GM13976 (cell line): ENCODE data around the gene GHRHR.

ENCODE experiments used
- DNase-seq: peaks from one replicate; pipeline ENCODE4 v3.0.0; 2012; ENCODE audit warnings: low spot score
- CTCF ChIP-seq: IDR thresholded peaks from 2 replicates; pipeline ENCODE4 v1.5.1; 2012; ENCODE audit warnings: borderline replicate concordance, mild to moderate bottlenecking; ENCODE audit not compliant: insufficient read depth; ENCODE audit errors: extremely low read depth, missing control alignments, control extremely low read depth
- in situ Hi-C: fragments of 300-500 bp; cut with MboI; formaldehyde crosslinking; loops from one replicate; pipeline ENCODE4 v1.12.0; 2022; ENCODE audit warnings: low sequenced_read_pairs, mixed read lengths, inconsistent platforms; ENCODE audit not compliant: unreplicated experiment

Gene GHRHR

GRCh38 chr7:30979027-30979426 lies 15.3 kb downstream of the GHRHR start:
- TF ChIP-seq CTCF: no peak
- in situ Hi-C loops: loop anchor here (5.0 kb wide), 1 partner anchor 182 kb away; no protein-coding TSS in a partner anchor
- no peak for DNase-seq

- in situ Hi-C loops: loop anchor here (5.0 kb wide), 1 partner anchor 142 kb away; no protein-coding TSS in a partner anchor
- TF ChIP-seq CTCF: no peak
- DNase-seq: no peak
Observed at GRCh38 chr7:30980194-30980593, 16.4 kb downstream of the GHRHR start.

GRCh38 chr7:30980751-30981150 lies 17.0 kb downstream of the GHRHR start:
- TF ChIP-seq CTCF: no peak
- in situ Hi-C loops: loop anchor here (5.0 kb wide), 1 partner anchor 142 kb away; no protein-coding TSS in a partner anchor
- no peak for DNase-seq

GRCh38 chr7:30983042-30983913 lies 19.5 kb downstream of the GHRHR start:
- in situ Hi-C loops: loop anchor here (5.0 kb wide), 1 partner anchor 139 kb away; no protein-coding TSS in a partner anchor
- DNase-seq: peak; percentile 86
- TF ChIP-seq CTCF: peak; percentile 99

- no peak for DNase-seq
- no peak for TF ChIP-seq CTCF
- in situ Hi-C loops: loop anchor here (5.0 kb wide), 1 partner anchor 138 kb away; no protein-coding TSS in a partner anchor
Observed at GRCh38 chr7:30983914-30984247, 20.1 kb downstream of the GHRHR start.

- no peak for DNase-seq
- in situ Hi-C loops: loop anchor here (5.0 kb wide), 1 partner anchor 138 kb away; no protein-coding TSS in a partner anchor
- no peak for TF ChIP-seq CTCF
Observed at GRCh38 chr7:30984359-30985107, 20.8 kb downstream of the GHRHR start.
